Spleen (tissue), 11 donors: ENCODE data around the gene MAP7D2. TPM values are rescaled to one million over a fixed set of nuclear protein-coding genes. Genes with fewer than 3 reads are reported as not detected.

Experiments used
- DNase-seq: peaks from one replicate; pipeline ENCODE4 v3.0.0-alpha.2; 2020
- H3K27ac ChIP-seq, 8 donors: fragments of 200-600 bp; sonication (generic) in 7 of 8; 1 replicate in 4 of 8; 2 replicates in 4 of 8; pipeline versions ENCODE4 v1.5.0 to v1.8.0; 2016 to 2021; ENCODE audit warnings: inconsistent platforms in 4 of 8, mild to moderate bottlenecking in 4 of 8, moderate library complexity in 1 of 8
- H3K27me3 ChIP-seq, 7 donors: fragments of 200-600 bp; sonication (generic) in 6 of 7; replicated peaks in 1 of 7; 1 replicate in 4 of 7; 2 replicates in 3 of 7; pipeline versions ENCODE4 v1.5.0 to v1.8.0; 2016 to 2021; ENCODE audit warnings: inconsistent platforms in 3 of 7, mild to moderate bottlenecking in 1 of 7
- H3K36me3 ChIP-seq, 6 donors: fragments of 200-600 bp; sonication (generic) in 5 of 6; 1 replicate in 4 of 6; 2 replicates in 2 of 6; pipeline versions ENCODE4 v1.5.0 to v1.8.0; 2016 to 2021; ENCODE audit warnings: inconsistent platforms in 2 of 6
- H3K4me1 ChIP-seq, 6 donors: fragments of 200-600 bp; sonication (generic) in 5 of 6; 1 replicate in 3 of 6; 2 replicates in 3 of 6; pipeline versions ENCODE4 v1.5.0 to v1.8.0; 2016 to 2021; ENCODE audit warnings: inconsistent platforms in 3 of 6
- H3K4me3 ChIP-seq, 8 donors: fragments of 200-600 bp; sonication (generic) in 7 of 8; 1 replicate in 4 of 8; 2 replicates in 4 of 8; pipeline versions ENCODE4 v1.5.0 to v1.8.0; 2016 to 2021; ENCODE audit warnings: inconsistent platforms in 4 of 8, mild to moderate bottlenecking in 4 of 8, moderate library complexity in 2 of 8
- H3K9me3 ChIP-seq, 8 donors: fragments of 200-600 bp; sonication (generic) in 7 of 8; 1 replicate in 4 of 8; 2 replicates in 4 of 8; pipeline versions ENCODE4 v1.5.0 to v1.8.0; 2016 to 2021; ENCODE audit warnings: inconsistent platforms in 4 of 8
- POLR2A ChIP-seq, 3 donors: fragments of 450-650 bp; IDR thresholded peaks; one replicate each; pipeline ENCODE4 v1.5.1; 2017; ENCODE audit warnings: antibody characterized with exemption in 3 of 3, mild to moderate bottlenecking in 1 of 3
- POLR2AphosphoS5 ChIP-seq, 3 donors: sonication (generic); formaldehyde crosslinking; IDR thresholded peaks; one replicate each; pipeline ENCODE4 v1.5.1; 2017; ENCODE audit warnings: antibody characterized with exemption in 3 of 3
- WGBS, 5 donors: extraction: QIAGEN DNeasy Blood & Tissue Kit in 3 of 5; methylation state at CpG; one replicate each; pipeline versions ENCODE4 v1.1.5 to v1.1.7; 2013 to 2018; 5-methylcytosine and 5-hydroxymethylcytosine counted together
- intact Hi-C: fragments of 100-400 bp; cut with DNase I; formaldehyde crosslinking; loops from one replicate; pipeline ENCODE4 v1.15.0; 2023; ENCODE audit warnings: low total_unique reads
- polyA plus RNA-seq, 3 donors: library from polyadenylated mRNA; stranded (reverse); fragments of 200-250 nt; gene quantifications; one replicate each; pipeline ENCODE4 v1.2.1, GENCODE V29; 2013
- total RNA-seq, 7 donors: library from RNA; depleted of rRNA in 3 of 7; stranded (reverse); fragments of >200 nt in 3 of 7; fragmentation: NEBNext Ultra II Directional in 4 of 7; extraction: Animal tissue kit (Norgen Biotek cat#: 25700) in 4 of 7; gene quantifications; one replicate each; pipeline versions ENCODE4 v1.1.0 to v1.2.1, GENCODE V29; 2016 to 2021
- TF ChIP-seq, protein P1 (sequence below), 11 experiments: fragments of 200-600 bp in 7 of 11; fragments of 450-650 bp in 4 of 11; sonication (generic) in 4 of 11; IDR thresholded peaks in 8 of 11; conservative IDR thresholded peaks in 3 of 11; 1 replicate in 7 of 11; 2 replicates in 4 of 11; pipeline versions ENCODE4 v1.4.0 to v1.8.0; 2016 to 2021; ENCODE audit warnings: antibody characterized with exemption in 11 of 11, inconsistent platforms in 4 of 11, mild to moderate bottlenecking in 1 of 11
- donor health status: healthy with polysubstance abuse.
- donor health status: DM: no; HTN: no; CAD: no; lungs with moderate emphysema.
- donor health status: DM: no; HTN: no; CAD: no.
- donor health status: Bipolar disorder and iron deficiency.
- donor health status: healthy.
- donor health status: DM: no; HTN: no; CAD: no.
- donor health status: DM: yes; HTN: yes; CAD: no.

The MAP7D2 gene
- total and polyA plus RNA-seq, 10 donors, result 0.02 to 0.67 (median 0.47) TPM; not detected in 3

DNA sequence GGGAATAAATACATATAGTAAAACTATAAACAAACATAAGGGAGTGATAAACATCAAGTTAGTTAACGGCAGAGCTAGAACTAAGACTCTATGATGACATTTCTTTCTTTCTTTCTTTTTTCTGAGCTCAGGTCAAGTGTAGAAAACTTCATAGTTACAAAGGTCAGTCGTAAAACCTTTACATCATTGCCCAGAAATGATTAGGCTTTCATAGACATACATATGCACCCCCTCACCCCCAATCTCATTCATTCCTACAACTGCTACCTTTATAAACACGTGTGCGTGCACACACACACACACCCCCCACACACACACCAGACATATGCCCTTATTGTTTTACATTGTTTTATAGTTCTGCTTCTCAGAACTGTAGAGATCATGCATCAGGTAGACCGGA lies 19.2 kb upstream of the MAP7D2 start:
- TF ChIP-seq POLR2AphosphoS5 (IDR thresholded peaks at IDR 0.05), result no peak
- no peak for TF ChIP-seq POLR2A (IDR thresholded peaks at IDR 0.05)
- TF ChIP-seq, protein P1, sequence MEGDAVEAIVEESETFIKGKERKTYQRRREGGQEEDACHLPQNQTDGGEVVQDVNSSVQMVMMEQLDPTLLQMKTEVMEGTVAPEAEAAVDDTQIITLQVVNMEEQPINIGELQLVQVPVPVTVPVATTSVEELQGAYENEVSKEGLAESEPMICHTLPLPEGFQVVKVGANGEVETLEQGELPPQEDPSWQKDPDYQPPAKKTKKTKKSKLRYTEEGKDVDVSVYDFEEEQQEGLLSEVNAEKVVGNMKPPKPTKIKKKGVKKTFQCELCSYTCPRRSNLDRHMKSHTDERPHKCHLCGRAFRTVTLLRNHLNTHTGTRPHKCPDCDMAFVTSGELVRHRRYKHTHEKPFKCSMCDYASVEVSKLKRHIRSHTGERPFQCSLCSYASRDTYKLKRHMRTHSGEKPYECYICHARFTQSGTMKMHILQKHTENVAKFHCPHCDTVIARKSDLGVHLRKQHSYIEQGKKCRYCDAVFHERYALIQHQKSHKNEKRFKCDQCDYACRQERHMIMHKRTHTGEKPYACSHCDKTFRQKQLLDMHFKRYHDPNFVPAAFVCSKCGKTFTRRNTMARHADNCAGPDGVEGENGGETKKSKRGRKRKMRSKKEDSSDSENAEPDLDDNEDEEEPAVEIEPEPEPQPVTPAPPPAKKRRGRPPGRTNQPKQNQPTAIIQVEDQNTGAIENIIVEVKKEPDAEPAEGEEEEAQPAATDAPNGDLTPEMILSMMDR (IDR thresholded peaks at IDR 0.05 in 8 of 11, conservative IDR thresholded peaks at IDR 0.05 in 3 of 11), result no peak
- H3K36me3 ChIP-seq, result peaks cover 0 to 81% (median 67%) of the 10 kb centered on the region in 6 donors
- H3K27ac ChIP-seq, result no peak overlapping the region
- H3K27me3 ChIP-seq, result no peaks in the 10 kb centered on the region
- H3K9me3 ChIP-seq, result no peaks in the 10 kb centered on the region
- DNase-seq, result no peak
- H3K4me3 ChIP-seq, result no peak overlapping the region
- intact Hi-C loops, result no loop called here
- H3K4me1 ChIP-seq, result peaks cover 19 to 36% (median 23%) of the 10 kb centered on the region in 6 donors
- 56 to 92% (median 90%) methylated on average over 5 of the region's 5 CpGs for WGBS, 5 donors

DNA sequence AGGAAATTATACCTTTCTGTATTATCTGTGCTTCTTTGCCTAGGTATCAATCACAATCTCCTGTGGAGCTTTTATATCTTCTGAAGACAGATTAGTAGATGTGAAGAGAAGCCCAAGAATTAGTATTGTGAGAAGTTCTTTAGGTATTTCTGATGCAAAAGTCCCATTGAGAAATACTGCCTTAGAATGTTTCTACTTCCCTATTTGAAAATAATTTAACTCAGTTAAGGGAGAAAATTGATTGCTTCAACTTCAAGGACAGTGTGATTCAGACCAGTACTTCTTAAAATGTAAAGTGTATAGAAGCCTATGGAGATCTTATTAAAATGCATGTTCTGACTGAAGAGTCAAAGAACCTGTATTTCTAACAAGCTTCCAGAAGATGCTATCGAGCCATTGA lies 16.0 kb upstream of the MAP7D2 start:
- H3K4me3 ChIP-seq, result no peak overlapping the region
- H3K4me1 ChIP-seq, result peaks cover 0 to 12% (median 2%) of the 10 kb centered on the region in 6 donors
- H3K27me3 ChIP-seq, result no peaks in the 10 kb centered on the region
- no peak for DNase-seq
- peaks cover 0 to 96% (median 81%) of the 10 kb centered on the region in 6 donors for H3K36me3 ChIP-seq
- H3K27ac ChIP-seq, result no peak overlapping the region
- H3K9me3 ChIP-seq, result no peaks in the 10 kb centered on the region
- TF ChIP-seq, protein P1 (IDR thresholded peaks at IDR 0.05 in 8 of 11, conservative IDR thresholded peaks at IDR 0.05 in 3 of 11), result no peak
- TF ChIP-seq POLR2A (IDR thresholded peaks at IDR 0.05), result no peak
- TF ChIP-seq POLR2AphosphoS5 (IDR thresholded peaks at IDR 0.05), result no peak
- 61 to 94% (median 87%) methylated on average over 1 of the region's 1 CpG for WGBS, 5 donors
- intact Hi-C loops, result no loop called here

DNA sequence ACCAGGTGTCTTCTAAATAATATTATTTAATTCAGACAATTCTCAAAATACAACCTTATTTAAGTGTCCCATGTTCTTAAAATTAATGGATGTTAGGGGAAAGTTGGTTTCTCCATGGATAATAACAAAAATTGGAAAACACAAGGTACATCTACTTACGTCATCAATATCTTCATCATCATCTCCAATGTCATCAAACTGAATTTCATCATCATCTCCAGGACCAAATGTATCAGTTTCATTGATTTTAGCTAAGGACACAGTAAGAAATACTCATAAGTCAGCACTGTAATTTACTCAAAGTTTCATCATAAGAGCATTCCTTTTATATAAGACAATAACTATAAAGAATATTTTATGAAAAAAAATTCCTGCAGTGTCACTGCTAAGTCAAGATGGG lies 13.7 kb upstream of the MAP7D2 start:
- peaks cover 0 to 12% (median 0%) of the 10 kb centered on the region in 6 donors for H3K4me1 ChIP-seq
- no peak for DNase-seq
- H3K36me3 ChIP-seq, result peaks cover 0 to 77% (median 64%) of the 10 kb centered on the region in 6 donors
- intact Hi-C loops, result no loop called here
- H3K27me3 ChIP-seq, result no peaks in the 10 kb centered on the region
- no peak overlapping the region for H3K27ac ChIP-seq
- no peaks in the 10 kb centered on the region for H3K9me3 ChIP-seq
- no peak overlapping the region for H3K4me3 ChIP-seq
- WGBS, 5 donors, result 89 to 100% (median 97%) methylated on average over 1 of the region's 1 CpG
- TF ChIP-seq POLR2A (IDR thresholded peaks at IDR 0.05), result no peak

DNA sequence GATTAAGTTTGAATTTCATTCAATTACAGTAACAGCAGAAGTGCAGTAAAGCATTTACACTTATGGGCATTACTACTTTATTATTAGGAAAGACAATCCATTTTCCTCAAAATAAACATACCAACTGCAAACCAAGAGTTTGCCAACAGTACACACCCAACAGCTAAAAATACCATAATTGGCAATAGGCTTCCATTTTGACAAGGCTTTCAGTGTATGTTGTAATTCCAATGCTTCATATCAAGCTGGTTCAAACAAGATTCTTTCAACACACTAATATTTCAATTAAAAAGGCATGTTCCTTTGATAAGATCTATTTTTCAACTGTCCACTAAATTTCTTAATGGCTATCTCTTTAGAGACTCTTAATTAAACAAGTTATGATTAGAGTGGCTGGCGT lies 12.8 kb upstream of the MAP7D2 start:
- Histone ChIP-seq H3K27ac (no peak overlapping the region), H3K36me3 (peaks cover 0 to 77% (median 60%) of the 10 kb centered on the region in 6 donors), H3K4me1 (peaks cover 0 to 12% (median 0%) of the 10 kb centered on the region in 6 donors), H3K4me3 (no peak overlapping the region), H3K27me3 (no peaks in the 10 kb centered on the region), H3K9me3 (no peaks in the 10 kb centered on the region)
- intact Hi-C loops, result no loop called here
- no peak for TF ChIP-seq POLR2AphosphoS5 (IDR thresholded peaks at IDR 0.05)
- TF ChIP-seq, protein P1 (IDR thresholded peaks at IDR 0.05 in 8 of 11, conservative IDR thresholded peaks at IDR 0.05 in 3 of 11), result no peak
- TF ChIP-seq POLR2A (IDR thresholded peaks at IDR 0.05), result no peak
- WGBS, 5 donors, result 90 to 100% (median 94%) methylated on average over 1 of the region's 1 CpG
- DNase-seq, result no peak

DNA sequence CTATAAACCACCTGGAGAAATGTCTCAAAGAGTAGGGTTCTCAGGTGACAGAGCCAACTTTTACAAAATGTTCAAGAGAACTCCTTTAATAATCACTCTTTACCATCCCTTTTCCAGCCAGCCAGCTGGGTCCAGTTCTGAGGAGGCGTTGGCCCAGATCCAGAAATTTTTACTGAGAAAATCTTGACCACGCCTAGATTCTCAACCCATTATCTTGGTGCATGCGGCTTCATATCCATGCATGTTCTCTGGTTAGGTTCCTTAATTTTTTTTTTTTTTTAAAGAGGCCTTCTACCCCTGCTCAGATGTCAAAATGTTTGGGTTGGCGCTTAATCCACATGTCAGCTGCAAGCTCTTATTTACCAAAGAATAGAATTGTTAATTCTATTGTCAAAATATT lies 12.0 kb upstream of the MAP7D2 start:
- no peak overlapping the region for H3K27ac ChIP-seq
- DNase-seq, result no peak
- 77 to 86% (median 85%) methylated on average over 4 of the region's 4 CpGs for WGBS, 5 donors
- H3K4me1 ChIP-seq, result peaks cover 0 to 12% (median 0%) of the 10 kb centered on the region in 6 donors
- intact Hi-C loops, result no loop called here
- no peak overlapping the region for H3K4me3 ChIP-seq
- no peaks in the 10 kb centered on the region for H3K9me3 ChIP-seq
- no peaks in the 10 kb centered on the region for H3K27me3 ChIP-seq
- TF ChIP-seq, protein P1 (IDR thresholded peaks at IDR 0.05 in 8 of 11, conservative IDR thresholded peaks at IDR 0.05 in 3 of 11), result no peak
- TF ChIP-seq POLR2AphosphoS5 (IDR thresholded peaks at IDR 0.05) (no peak), POLR2A (IDR thresholded peaks at IDR 0.05) (no peak)
- H3K36me3 ChIP-seq, result peaks cover 0 to 77% (median 51%) of the 10 kb centered on the region in 6 donors
